Activated CD8-positive, alpha-beta memory T cell treated with anti-CD3 and anti-CD28 coated beads, Interleukin-2, amount 10 ng/mL, durations not matched to agents 7 days and 5 days (primary cell): ENCODE results near the gene SERTAD1. TPM values are rescaled to one million over a fixed set of nuclear protein-coding genes. Genes with fewer than 3 reads are reported as not detected.
"Not testable (repeated sequence)": the region's sequence is repeated elsewhere in the genome, so short reads cannot be mapped to it uniquely, and the experiment has no call there.

Experiments
- ATAC-seq: fragments of 150-1000 bp; cut with Tn5 transposase; one replicate; pipeline ENCODE4 v1.10.0; 2021; ENCODE audit warnings: moderate library complexity
- CTCF ChIA-PET: fragments of 350-600 bp; sonication (Branson Sonifier 250); formaldehyde crosslinking; loops from one replicate; lab custom pipeline; 2021; ENCODE audit warnings: antibody characterized with exemption; lab: Charles Lee
- DNase-seq: peaks from one replicate; pipeline ENCODE4 v3.0.0-alpha.2; 2020
- H3K27ac Mint-ChIP-seq: one replicate; pipeline ENCODE4 v1.8.0; 2021; ENCODE audit warnings: mild to moderate bottlenecking, mixed read lengths
- H3K27me3 Mint-ChIP-seq: one replicate; pipeline ENCODE4 v1.8.0; 2021; ENCODE audit warnings: mixed read lengths
- H3K36me3 Mint-ChIP-seq: one replicate; pipeline ENCODE4 v1.8.0; 2021; ENCODE audit warnings: mild to moderate bottlenecking, mixed read lengths
- H3K4me1 Mint-ChIP-seq: one replicate; pipeline ENCODE4 v1.8.0; 2021; ENCODE audit warnings: mixed read lengths
- H3K4me3 Mint-ChIP-seq: one replicate; pipeline ENCODE4 v1.8.0; 2021; ENCODE audit warnings: mild to moderate bottlenecking, moderate library complexity, mixed read lengths
- H3K9me3 Mint-ChIP-seq: one replicate; pipeline ENCODE4 v1.8.0; 2022; ENCODE audit warnings: low read depth, mixed read lengths
- total RNA-seq, 2 experiments: library from RNA; stranded (reverse); gene quantifications; one replicate each; pipeline ENCODE4 v1.2.3, GENCODE V29; 2021

The SERTAD1 gene
- total RNA-seq, 2 experiments from 2014 or later, result 9.4 to 9.6 TPM

DNA sequence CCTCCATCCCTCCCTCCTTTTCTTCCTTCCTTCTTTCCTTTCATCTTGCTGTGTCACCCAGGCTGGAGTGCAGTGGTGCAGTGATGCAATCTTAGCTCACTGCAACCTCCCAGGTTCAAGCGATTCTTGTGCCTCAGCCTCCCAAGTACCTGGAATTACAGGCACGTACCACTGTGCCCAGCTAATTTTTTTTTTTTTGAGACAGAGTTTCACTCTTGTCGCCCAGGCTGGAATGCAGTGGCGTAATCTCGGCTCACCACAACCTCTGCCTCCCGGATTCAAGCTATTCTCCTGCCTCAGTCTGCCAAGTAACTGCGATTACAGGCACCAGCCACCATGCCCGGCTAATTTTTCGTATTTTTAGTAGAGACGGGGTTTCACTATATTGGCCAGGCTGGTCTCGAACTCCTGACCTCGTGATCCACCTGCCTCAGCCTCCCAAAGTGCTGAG, 37.8 kb upstream of the SERTAD1 start:
- Mint-ChIP-seq H3K27ac (peak overlapping the region; percentile 36), H3K4me1 (peaks cover 34% of the 10 kb centered on the region), H3K27me3 (peaks cover 19% of the 10 kb centered on the region)
- ATAC-seq, DNase-seq, H3K4me3 Mint-ChIP-seq, H3K9me3 Mint-ChIP-seq, H3K36me3 Mint-ChIP-seq: not testable (repeated sequence)
- CTCF ChIA-PET, result interaction anchor here (0.6 to 5.0 kb wide), 31 partner anchors 9 to 1977 kb away, joined by 3 to 57 read pairs (median 4); partner anchors contain the start of genes C19orf47, LTBP4, PLD3 and PSMC4

GRCh38 chr19:40461669-40462221, 36.0 kb upstream of the SERTAD1 start:
- ATAC-seq, result no peak
- H3K9me3 Mint-ChIP-seq, result no peaks in the 10 kb centered on the region
- H3K4me1 Mint-ChIP-seq, result peaks cover 30% of the 10 kb centered on the region
- CTCF ChIA-PET, result interaction anchor here (1.2 to 5.0 kb wide), 4 partner anchors 39 to 172 kb away, joined by 4 to 57 read pairs (median 13); no protein-coding TSS in a partner anchor
- no peaks in the 10 kb centered on the region for H3K36me3 Mint-ChIP-seq
- DNase-seq, result no peak
- H3K4me3 Mint-ChIP-seq, result no peak overlapping the region
- no peak overlapping the region for H3K27ac Mint-ChIP-seq
- peaks cover 7% of the 10 kb centered on the region for H3K27me3 Mint-ChIP-seq

DNA sequence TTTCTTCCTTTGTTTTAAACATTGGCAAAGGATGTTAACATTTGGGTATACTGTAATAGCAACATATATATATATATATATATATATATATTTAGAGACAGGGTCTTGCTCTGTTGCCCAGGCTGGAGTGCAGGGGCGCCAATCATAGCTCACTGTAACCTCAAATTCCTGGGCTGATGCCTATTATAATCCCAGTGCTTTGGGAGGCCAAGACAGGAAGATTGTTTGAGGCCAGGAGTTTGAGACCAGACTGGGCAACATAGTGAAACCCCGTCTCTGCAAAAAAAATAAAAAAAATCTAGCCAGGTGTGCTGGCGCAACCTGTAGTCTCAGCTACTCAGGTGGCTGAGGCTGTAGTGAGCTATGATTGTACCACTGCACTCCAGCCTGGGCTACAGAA, 34.4 kb upstream of the SERTAD1 start:
- ATAC-seq, result no peak
- DNase-seq, result no peak
- CTCF ChIA-PET, result no interaction called here
- H3K9me3 Mint-ChIP-seq, result no peaks in the 10 kb centered on the region
- no peak overlapping the region for H3K27ac Mint-ChIP-seq
- H3K4me3 Mint-ChIP-seq, result no peak overlapping the region
- no peaks in the 10 kb centered on the region for H3K36me3 Mint-ChIP-seq
- peaks cover 19% of the 10 kb centered on the region for H3K4me1 Mint-ChIP-seq
- H3K27me3 Mint-ChIP-seq, result no peaks in the 10 kb centered on the region

- Mint-ChIP-seq H3K4me1 (peaks cover 7% of the 10 kb centered on the region), H3K36me3 (no peaks in the 10 kb centered on the region)
These were observed 32.8 kb upstream of the SERTAD1 start for GRCh38 chr19:40458597-40458974.

DNA sequence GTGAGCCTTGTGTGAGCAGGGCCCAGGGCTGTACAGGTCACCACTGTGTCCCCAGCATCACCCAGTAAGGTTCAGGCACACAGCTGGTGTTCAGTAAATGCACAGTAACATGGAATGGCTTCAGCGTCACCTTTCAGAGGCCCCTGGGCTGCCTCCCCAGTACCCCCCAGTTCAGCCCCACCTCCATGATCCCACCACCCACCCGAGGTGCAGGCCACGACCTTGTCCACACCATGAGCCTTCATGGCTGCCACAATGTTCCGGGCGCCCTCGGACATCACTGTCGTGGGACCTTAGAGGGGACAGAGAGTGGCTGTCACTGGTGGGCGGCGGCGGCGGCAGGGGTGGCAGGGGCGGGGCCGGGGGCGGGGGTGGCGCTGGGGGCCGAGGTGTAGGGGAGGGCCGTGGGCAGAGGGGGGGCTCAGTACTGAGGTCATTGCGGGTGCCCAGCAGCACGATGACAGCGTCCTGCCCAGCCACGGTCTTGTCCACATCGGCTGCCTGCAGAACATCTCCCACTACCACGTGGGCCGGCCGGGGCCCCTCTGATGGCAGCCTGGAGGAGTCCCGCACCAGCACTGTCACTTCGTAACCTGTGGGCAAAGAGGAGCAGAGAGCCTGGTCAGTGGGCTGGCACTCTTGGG, 32.3 kb upstream of the SERTAD1 start:
- no peaks in the 10 kb centered on the region for H3K36me3 Mint-ChIP-seq
- H3K4me3 Mint-ChIP-seq, result no peak overlapping the region
- no peak overlapping the region for H3K27ac Mint-ChIP-seq
- CTCF ChIA-PET, result no interaction called here
- no peaks in the 10 kb centered on the region for H3K27me3 Mint-ChIP-seq
- DNase-seq, result no peak
- peaks cover 3% of the 10 kb centered on the region for H3K4me1 Mint-ChIP-seq
- H3K9me3 Mint-ChIP-seq, result no peaks in the 10 kb centered on the region
- ATAC-seq, result no peak

More at GRCh38 chr19:40458597-40458974, 32.8 kb upstream of the SERTAD1 start:
- Mint-ChIP-seq H3K9me3 (no peaks in the 10 kb centered on the region), H3K27me3 (no peaks in the 10 kb centered on the region), H3K27ac (no peak overlapping the region), H3K4me3 (no peak overlapping the region)
- ATAC-seq (no peak), DNase-seq (no peak)
- CTCF ChIA-PET, result no interaction called here

- CTCF ChIA-PET, result interaction anchor here (1.3 to 1.7 kb wide), 2 partner anchors 10 to 152 kb away, joined by 3 to 4 read pairs; partner anchors contain the start of gene SPTBN4
- DNase-seq (no peak), ATAC-seq (no peak)
- Mint-ChIP-seq H3K27ac (no peak overlapping the region), H3K9me3 (no peaks in the 10 kb centered on the region), H3K4me1 (no peaks in the 10 kb centered on the region), H3K27me3 (no peaks in the 10 kb centered on the region), H3K36me3 (no peaks in the 10 kb centered on the region), H3K4me3 (no peak overlapping the region)
These were observed 31.3 kb upstream of the SERTAD1 start for GRCh38 chr19:40457048-40457447.

GRCh38 chr19:40453943-40454342, 28.2 kb upstream of the SERTAD1 start:
- H3K9me3 Mint-ChIP-seq, H3K36me3 Mint-ChIP-seq, H3K27ac Mint-ChIP-seq, ATAC-seq, H3K4me1 Mint-ChIP-seq, H3K4me3 Mint-ChIP-seq, DNase-seq, H3K27me3 Mint-ChIP-seq: not testable (repeated sequence)
- CTCF ChIA-PET, result interaction anchor here (0.6 to 1.6 kb wide), 5 partner anchors 11 to 1113 kb away, joined by 3 to 8 read pairs (median 6); partner anchors contain the start of gene BLVRB

DNA sequence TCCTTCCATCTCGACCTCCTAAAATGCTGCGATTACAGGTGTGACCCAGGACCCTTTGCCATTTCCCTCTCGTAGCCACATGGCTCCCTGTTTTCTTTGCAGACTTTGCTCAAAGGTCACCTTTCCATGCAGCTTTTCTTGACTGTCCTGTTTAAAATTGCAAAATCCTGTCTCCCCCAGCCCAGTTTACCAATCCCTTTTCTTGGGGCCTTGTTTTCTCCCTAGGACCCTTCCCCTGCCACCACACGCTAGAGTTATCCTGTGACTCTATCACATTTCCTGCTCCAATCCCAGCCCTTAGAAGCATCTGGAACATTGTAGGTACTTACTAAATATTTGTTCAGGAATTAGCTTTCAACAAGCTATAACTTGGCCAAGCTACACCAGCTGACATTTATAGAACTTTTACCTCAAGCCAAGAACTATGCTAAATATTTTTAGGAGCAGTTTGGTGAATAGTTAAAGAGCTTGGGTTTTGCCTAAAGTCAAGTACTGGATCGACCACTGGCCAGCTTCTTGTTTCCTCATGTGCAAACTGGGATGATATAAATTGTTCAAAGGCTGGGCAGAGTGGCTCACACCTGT, 27.5 kb upstream of the SERTAD1 start:
- no peaks in the 10 kb centered on the region for H3K9me3 Mint-ChIP-seq
- no peaks in the 10 kb centered on the region for H3K4me1 Mint-ChIP-seq

GRCh38 chr19:40452016-40452415, 26.2 kb upstream of the SERTAD1 start:
- H3K27ac Mint-ChIP-seq, result peak overlapping the region; percentile 24
- DNase-seq (no peak), ATAC-seq (no peak)
- CTCF ChIA-PET, result no interaction called here
- no peaks in the 10 kb centered on the region for H3K9me3 Mint-ChIP-seq
- H3K36me3 Mint-ChIP-seq, result no peaks in the 10 kb centered on the region
- H3K4me1 Mint-ChIP-seq, result no peaks in the 10 kb centered on the region
- H3K4me3 Mint-ChIP-seq, result no peak overlapping the region
- no peaks in the 10 kb centered on the region for H3K27me3 Mint-ChIP-seq

More for the DNA sequence above, 27.5 kb upstream of the SERTAD1 start:
- Mint-ChIP-seq H3K27ac (no peak overlapping the region), H3K27me3 (no peaks in the 10 kb centered on the region), H3K36me3 (no peaks in the 10 kb centered on the region), H3K4me3 (no peak overlapping the region)
- ATAC-seq (no peak), DNase-seq (no peak)
- CTCF ChIA-PET, result interaction anchor here (1.0 to 1.5 kb wide), 3 partner anchors 12 to 148 kb away, joined by 3 to 8 read pairs (median 6); partner anchors contain the start of gene BLVRB

DNA sequence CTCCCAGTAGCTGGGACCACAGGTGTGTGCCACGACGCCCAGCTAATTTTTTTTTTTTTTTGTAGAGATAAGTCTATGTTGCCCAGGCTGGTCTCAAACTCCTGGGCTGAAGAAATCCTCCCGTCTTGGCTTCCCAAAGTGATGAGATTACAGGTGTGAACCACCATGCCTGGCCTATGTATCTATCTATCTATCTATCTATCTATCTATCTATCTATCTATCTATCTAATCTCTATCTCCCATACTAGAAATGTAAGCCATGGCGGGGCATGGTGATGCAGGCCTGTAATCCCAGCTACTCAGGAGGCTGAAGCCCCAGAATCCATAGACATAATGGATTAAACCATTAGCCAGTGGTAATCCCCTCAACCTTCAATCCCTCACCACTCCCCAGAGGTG, 24.9 kb upstream of the SERTAD1 start:
- DNase-seq (no peak), ATAC-seq (no peak)
- Mint-ChIP-seq H3K4me3 (no peak overlapping the region), H3K36me3 (no peaks in the 10 kb centered on the region), H3K9me3 (no peaks in the 10 kb centered on the region), H3K27ac (no peak overlapping the region), H3K27me3 (no peaks in the 10 kb centered on the region), H3K4me1 (no peaks in the 10 kb centered on the region)
- CTCF ChIA-PET, result interaction anchor here (0.6 to 1.0 kb wide), 3 partner anchors 14 to 145 kb away, joined by 3 to 5 read pairs (median 4); partner anchors contain the start of gene BLVRB

- Mint-ChIP-seq H3K9me3 (no peaks in the 10 kb centered on the region), H3K4me3 (no peak overlapping the region), H3K27ac (no peak overlapping the region), H3K4me1 (peaks cover 6% of the 10 kb centered on the region), H3K27me3 (no peaks in the 10 kb centered on the region), H3K36me3 (no peaks in the 10 kb centered on the region)
- DNase-seq, result no peak
- ATAC-seq, result no peak
- CTCF ChIA-PET, result no interaction called here
These were observed 23.7 kb upstream of the SERTAD1 start for GRCh38 chr19:40449506-40449905.

GRCh38 chr19:40446263-40446784, 20.5 kb upstream of the SERTAD1 start:
- no peak overlapping the region for H3K27ac Mint-ChIP-seq
- H3K27me3 Mint-ChIP-seq, result no peaks in the 10 kb centered on the region
- H3K9me3 Mint-ChIP-seq, result no peaks in the 10 kb centered on the region
- no peak overlapping the region for H3K4me3 Mint-ChIP-seq
- H3K36me3 Mint-ChIP-seq, result peaks cover under 1% of the 10 kb centered on the region
- H3K4me1 Mint-ChIP-seq, result peaks cover 16% of the 10 kb centered on the region
- ATAC-seq (no peak), DNase-seq (no peak)
- CTCF ChIA-PET, result interaction anchor here (1.5 to 1.8 kb wide), 2 partner anchors 19 to 26 kb away, joined by 7 to 9 read pairs; partner anchors contain the start of gene BLVRB

GRCh38 chr19:40445780-40446262, 20.0 kb upstream of the SERTAD1 start:
- Mint-ChIP-seq H3K27me3 (no peaks in the 10 kb centered on the region), H3K9me3 (no peaks in the 10 kb centered on the region), H3K27ac (no peak overlapping the region), H3K4me3 (no peak overlapping the region), H3K36me3 (peaks cover 5% of the 10 kb centered on the region), H3K4me1 (peaks cover 20% of the 10 kb centered on the region)
- no peak for DNase-seq
- CTCF ChIA-PET, result interaction anchor here (1.2 to 1.5 kb wide), 2 partner anchors 25 kb away, joined by 4 to 7 read pairs; no protein-coding TSS in a partner anchor
- ATAC-seq, result no peak
